Dermis microvascular lymphatic vessel endothelial cell (primary cell): Measurements from ENCODE around the gene NRP1. TPM values are rescaled to one million over a fixed set of nuclear protein-coding genes. Genes with fewer than 3 reads are reported as not detected.
"Not testable (repeated sequence)": the region's sequence is repeated elsewhere in the genome, so short reads cannot be mapped to it uniquely, and the experiment has no call there.

Experiments
- DNase-seq, 2 donors: peaks; one replicate each; pipeline versions ENCODE4 v3.0.0 to v3.0.0-alpha.2; 2010; ENCODE audit warnings: low read depth in 2 of 2
- total RNA-seq: library from RNA; depleted of rRNA; stranded (reverse); fragments of >200 nt; gene quantifications from 2 replicates; pipeline ENCODE4 v1.2.1, GENCODE V29; 2014

NRP1 gene
- total RNA-seq, 1 donor from 2014 or later = 65.0 TPM

DNA sequence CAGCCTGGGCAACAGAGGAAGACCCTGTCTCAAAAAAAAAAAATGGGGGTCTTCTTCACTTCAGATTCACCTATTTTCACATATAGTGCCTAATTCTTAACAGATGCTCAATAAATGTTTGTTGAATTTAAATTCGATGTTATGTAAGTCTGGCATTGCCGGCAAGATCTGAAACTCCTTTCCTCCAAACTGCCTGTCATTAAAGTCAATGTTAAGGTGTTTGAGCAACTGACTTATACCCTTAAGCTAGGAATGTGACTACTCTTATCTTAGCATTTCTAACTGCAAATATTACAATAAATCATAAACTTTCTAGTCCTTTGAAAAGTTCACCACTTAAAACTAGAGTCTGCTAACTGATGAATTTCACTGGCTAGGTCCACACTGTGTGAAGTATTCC lies 95.2 kb downstream of the NRP1 start:
- no peak for DNase-seq

DNA sequence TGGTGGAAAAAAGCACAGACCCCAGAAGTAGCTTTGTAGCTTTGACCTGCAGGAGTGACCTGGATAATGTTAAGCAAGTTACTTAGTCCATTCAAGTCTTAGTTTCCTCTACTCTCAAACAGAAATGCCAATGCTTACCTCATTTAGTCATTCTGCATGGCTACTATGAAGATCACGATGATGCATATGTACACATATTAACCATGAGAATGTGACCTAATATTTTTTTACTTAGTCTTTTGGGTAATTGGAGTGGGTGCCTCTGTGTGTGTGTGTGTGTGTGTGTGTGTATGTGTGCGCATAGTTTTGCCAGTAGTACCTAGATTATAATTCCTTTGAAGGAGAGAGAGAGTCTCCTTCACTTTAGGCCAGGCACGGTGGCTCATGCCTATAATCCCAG lies 95.8 kb downstream of the NRP1 start:
- DNase-seq = no peak

DNA sequence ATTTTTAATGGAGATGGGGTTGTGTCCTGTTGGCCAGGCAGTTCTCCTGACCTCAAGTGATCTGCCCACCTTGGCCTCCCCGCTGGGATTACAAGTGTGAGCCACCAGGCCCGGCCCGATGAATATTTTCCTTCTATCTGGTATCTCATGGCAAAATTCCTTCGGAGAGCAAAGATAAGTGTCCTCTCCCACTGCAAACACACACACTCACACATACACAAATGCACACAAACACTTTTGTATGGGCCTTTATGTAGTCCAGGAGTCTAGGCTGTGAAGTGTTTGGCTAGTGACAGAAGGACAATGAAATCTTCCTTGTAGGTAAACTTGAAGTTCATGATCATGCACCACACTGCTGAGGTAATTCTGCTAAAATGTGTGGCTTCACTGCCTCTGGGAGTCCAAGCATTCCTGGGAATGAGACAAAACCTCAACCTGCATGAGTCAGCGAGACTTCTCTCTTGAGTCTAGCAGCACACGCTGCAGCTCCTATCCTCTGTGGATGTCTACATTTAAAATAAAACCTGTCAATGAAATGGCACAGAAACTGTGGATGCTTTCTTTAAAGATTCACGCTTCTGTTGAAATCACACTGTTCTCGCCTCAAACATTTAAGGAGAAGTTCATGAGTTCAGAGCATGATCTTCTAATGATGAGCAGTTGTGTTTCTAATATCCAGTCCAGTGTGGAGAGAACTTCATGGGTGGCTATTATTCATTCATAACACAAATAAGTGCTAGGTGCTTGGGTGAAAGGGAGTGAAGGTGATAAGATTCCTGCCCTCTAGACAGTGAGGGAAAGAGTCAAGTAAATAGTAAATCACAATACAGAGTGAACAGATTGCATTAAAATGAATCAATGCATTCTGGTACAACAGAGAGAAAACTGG lies 96.5 kb downstream of the NRP1 start:
- peak in 1 of 2 donors; percentile 43 for DNase-seq

DNA sequence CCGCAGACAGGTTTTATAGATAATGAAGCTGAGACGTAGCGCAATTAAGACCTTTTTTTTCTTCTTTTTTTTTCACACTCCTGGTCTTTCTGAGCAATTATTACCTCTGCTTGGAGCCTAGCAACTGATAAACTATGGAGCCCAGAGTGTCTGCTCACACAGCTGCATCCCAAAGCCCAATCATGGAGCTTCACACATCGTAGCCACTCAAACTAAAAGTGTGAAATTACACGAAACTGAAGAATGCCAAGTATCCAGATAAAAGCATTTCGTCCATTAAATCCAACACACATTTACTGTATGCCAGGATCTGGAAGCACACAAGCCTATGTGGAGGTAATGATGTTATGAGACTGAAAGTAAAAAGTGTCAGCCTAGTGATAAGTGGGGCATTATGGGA lies 97.6 kb downstream of the NRP1 start:
- DNase-seq = no peak

DNA sequence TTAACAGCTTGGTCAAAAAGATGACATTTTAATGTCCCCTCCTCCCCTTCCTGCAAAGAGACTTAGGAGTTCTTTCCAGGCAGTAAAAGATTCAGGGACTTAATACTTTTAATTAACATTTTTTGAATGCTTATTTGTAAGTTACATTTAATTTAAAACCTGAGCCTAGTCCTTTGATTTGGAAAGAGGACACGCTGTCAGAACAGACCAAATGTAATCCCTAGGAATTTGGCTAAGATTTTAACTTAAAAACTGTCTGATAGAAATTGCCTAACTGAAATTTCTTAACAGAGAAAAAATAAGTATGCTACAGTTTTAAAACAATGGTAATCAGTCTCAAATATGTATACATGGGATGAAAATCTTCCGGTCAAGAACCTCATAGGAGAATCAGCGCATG lies 98.5 kb downstream of the NRP1 start:
- DNase-seq = no peak

DNA sequence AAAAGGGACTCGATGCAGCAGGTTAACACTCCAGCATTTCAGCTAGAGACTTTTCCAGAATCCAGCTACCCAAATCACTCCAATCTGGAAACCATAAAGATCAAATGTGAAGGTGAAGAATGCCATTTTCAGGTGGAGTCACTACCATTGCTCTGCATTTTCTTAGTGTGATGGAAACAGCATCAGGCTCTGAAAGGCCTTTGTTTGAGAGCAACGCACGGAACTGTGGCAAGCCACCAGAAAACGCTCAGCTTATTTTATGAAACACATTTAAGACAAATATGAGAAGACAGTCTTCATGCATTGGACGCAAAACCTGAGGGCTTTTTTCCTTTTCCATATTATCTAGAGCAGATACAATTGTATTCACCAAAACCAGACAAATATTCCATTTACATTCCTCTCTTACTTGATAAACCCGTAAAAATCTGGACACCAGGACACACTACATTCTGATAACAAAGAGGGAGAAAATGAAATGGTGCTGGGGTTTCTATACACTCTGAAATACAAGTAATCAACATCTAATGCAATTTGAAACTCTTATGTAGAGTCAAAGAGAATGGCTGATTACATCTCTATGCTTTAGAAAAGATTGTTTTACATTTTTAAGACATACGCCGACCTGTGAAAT lies 99.1 kb downstream of the NRP1 start:
- no peak for DNase-seq

DNA sequence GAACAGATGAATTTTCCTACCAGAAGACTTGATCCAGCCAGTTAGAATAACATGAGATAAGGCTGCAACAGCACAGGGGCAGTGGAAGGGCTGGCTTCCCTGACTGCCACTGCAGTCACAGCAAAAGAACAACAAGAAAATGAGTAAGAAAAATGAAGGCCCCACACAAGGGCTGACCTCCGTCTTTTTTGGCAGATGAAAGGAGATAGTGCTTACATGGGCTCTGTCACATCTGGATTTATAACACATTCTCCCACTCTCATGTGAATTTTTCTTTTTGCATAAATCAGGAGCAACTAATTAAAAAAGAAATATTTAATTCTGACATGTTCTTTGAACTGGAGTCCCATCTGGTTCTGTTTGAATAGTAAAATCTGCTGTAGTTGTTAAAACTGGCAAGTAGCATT lies 99.6 kb downstream of the NRP1 start:
- DNase-seq = peak in 1 of 2 donors; percentile 66

DNA sequence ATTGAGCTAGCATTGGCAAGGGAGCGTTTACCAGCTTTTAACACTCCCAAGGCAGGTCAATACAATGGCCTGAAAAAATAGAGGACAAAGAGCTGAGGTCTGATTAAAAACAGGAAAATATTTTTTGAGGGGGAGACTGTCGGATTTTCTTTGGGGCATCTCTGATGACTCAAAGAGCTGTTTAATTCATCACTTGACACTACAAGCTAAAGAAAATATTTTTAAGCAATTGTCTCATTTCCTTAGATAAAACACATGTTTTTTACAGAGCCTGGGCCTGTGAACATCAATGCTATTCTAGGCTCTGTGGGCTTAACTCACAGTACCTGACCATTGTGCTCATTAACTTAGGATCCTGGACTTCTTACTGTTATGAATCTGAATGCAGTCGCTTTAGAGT lies 100.8 kb downstream of the NRP1 start:
- peak; percentile 34 to 95 for DNase-seq

DNA sequence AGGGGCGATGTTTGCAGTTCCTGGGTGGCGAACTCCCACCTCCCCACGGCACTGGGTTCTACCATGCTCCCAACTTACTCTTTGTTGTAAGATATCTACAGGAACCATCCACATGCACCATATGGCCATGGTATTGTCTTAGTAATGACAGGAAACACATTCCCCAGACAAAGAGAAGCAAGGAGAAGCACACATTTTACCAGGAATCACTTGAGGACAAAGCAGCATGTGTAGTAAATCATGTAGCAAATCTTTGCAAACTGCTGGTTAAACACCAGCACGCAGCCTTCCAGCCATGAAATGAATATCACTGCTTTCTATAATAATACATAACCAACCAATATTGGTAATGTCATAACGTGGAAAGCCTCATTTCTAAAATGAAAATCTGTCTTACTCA lies 101.2 kb downstream of the NRP1 start:
- DNase-seq = peak in 1 of 2 donors; percentile 77

DNA sequence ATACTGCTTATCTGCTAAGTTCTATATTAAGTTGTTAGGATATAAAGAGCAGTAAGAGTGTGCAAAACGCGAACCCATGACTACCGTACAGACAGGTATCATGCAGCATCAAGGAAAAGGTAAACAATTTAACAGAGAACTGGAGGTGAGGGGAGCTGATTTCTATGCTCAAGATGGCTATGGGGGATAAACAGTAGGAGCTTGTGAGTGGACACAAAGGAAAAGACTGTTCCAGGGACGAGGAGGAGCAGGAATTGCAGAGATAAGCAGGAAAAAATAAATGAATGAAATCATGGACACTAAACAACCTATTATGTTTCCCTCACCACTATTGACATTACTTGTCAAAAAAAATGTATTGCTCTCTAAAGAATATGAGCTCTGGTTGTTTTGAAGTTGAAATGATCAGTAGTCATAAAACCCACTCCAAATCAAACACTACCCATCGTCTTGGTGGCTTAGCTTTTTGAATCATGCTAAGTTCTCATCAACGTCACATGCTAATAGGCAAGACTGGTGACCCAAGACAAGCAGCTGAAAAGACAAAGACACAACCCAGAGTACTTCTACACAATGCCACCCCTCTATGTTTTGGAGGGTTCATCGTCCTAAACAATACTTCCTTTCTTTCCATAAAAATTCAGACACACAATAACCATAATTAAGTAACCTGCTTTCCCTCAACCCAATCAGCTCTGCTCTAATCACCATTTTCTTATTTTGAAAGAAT lies 102.7 kb downstream of the NRP1 start:
- no peak for DNase-seq

DNA sequence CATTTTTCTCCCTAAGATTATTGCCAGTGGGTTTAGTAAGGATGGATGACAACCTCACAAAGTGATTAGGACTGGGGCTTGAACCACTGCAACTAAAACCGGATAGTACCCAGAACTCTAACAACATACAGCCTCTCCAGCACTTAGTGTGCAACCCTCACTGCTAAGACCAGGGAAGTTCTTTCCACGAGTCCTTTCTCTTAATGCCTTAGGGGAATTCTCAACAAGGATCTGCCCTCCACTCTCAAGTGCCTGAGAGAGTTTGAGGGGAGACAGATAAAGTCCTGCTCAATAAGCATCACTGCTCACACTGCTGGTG lies 104.6 kb downstream of the NRP1 start:
- no peak for DNase-seq

DNA sequence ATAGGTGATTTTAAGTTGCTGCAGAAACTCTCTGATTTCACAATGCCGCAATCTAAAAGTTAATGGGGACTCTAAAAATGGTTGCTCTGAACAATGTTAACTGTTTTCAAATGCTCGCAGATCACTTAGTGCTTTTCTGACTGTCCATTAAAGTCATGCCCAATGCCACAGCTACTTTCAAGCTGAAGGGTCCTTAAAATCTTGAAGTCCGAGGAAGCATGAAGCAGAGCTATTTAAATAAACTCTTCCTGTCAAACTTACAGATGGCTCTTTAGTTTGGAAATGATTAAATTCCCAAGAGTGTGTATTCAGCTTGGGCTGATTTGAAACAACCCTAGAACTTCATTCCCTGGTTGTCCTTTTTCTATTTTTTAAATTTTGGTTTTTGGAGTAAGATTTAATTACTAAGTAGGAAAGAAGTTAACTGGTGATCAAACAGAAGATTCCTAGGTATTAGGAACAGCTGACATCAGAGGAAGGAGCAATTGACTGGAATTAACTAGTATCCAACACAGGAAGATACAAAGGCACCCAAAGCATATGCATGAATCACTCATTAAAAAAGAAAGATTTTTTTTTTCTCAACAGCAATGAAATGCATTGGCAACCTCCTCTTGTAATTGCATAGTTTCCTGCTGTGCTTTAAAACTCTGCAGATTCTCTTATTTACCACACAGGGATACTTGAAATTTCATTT lies 105.1 kb downstream of the NRP1 start:
- DNase-seq = no peak

DNA sequence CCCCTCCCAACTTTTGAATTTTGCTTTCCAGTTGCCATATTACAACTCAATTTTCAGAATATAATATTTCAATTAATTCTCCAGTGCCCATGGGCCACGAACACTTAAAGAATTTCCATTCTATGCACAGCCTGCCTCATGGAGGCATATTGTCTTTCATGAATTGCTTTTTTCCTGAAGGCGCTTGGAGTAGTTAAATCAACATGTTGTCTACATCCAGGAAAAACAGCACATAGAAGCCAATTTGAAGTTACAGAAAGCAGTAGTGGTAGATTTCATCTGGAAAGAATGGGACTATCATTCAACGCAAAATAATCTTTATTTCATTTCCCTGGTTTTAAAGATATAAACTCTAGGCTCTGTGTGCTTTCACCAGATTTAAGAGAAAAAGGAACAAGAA lies 106.0 kb downstream of the NRP1 start:
- DNase-seq = peak in 1 of 2 donors; percentile 51

DNA sequence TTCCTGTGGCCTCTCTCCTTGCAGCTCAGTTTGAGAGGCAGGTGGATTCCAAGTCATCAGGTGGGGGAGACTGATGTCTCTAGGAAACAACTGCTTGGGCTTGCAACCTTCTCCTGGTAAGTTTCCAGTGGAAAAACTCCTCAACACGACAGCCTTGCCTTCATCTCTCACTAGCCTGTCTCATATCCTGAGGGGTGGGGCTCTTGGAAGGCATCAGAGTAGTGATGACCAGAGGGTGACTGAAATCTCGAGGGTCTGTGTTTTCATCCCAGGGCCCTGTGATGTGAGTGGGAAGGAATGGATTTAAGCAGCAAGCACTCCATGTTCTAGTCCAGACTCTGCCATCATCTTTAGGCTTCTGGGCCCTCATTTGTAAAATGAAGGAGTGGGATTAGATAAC lies 107.0 kb downstream of the NRP1 start:
- DNase-seq = peak in 1 of 2 donors; percentile 59

DNA sequence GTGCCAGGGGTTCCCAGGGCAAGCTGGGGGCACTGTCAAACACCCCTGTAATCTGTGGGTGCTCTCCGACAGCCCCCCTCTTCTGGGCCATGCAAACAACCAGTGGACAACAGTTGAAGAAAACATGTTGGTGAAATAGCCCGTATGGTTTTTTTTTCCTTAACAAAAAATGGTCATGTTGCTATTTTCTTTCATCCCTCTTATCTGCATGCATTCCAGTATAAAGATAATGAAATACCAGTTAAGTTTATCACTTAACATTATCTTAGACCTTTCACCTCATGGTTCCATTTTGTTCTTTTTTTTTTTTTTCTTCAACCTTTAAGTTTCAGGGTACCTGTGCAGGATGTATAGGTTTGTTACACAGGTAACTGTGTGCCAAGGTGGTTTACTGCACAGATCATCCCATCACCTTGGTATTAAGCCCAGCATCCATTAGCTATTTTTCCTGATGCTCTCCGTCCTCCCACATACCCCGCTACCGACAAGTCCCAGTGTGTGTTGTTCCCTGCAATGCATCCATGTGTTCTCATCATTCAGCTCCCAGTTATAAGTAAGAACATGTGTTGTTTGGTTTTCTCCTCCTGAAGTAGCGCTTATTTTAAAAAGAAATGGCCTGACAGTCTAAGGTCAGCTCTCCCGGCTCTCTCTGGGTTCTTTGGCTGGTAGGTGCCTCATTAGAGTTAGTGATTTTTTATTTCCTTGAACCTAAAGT lies 110.1 kb downstream of the NRP1 start:
- no peak for DNase-seq

DNA sequence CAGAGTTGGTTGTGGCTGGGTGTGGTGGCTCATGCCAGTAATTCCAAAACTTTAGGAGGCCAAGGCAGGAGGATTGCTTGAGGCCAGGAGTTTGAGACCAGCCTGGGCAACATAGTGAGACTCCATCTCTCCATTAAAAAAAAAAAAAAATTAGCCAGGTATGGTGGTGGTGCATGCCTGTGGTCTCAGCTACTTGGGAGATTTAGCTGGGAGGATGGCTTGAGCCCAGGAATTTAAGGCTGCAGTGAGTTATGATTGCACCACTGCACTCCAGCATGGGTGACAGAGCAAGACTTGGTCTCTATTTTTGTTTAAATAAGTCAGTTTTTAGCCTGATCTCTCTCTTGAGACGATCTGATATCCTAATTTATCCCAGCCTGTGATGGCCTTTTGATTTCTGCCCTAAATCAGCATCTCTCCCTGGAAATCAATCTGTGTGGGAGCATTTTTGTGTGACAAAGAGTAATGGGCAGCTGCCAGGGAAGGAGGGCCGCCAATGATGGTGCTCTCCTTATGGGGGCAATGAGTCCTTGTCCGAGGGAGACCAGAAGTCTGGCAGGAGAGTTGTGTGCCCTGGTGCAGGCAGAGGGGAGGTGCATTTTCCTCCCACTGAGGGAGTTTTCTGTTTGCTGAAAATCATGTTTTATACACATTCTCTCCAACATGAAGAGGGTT lies 111.0 kb downstream of the NRP1 start:
- no peak for DNase-seq

DNA sequence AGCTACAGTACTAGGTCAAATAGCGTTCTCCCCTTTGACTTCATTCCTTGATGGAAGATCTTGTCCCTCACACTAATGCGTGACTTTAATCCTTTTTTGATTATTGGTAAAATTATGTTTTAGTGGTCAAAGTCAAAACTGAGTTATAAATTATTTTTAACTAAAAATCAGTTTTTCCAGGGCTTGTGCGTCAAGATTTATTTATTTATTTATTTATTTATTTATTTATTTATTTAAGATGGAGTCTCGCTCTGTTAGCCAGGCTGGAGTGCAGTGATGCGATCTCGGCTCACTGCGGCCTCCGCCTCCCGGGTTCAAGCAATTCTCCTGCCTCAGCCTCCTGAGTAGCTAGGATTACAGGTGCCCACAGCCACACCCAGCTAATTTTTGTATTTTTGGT lies 112.2 kb downstream of the NRP1 start:
- DNase-seq = not testable (repeated sequence)

DNA sequence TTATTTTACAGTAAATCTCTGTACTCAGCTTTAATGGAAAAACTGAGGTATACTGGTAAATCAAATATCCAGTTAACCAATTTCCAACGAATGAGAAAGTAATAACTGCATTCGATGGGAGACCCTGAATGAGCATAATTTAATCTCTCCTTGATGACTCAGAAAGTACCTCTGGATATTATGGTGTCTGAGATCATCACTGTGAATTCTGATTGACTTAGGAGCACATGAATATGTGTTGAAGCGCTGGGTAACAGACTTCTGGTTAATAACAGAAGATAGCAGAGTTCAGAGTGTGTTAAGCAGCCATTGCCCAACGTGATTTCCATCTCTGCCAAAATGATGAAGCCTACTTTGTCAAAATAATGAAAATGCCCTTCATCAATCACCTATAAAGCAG lies 116.6 kb downstream of the NRP1 start:
- DNase-seq = peak in 1 of 2 donors; percentile 46

DNA sequence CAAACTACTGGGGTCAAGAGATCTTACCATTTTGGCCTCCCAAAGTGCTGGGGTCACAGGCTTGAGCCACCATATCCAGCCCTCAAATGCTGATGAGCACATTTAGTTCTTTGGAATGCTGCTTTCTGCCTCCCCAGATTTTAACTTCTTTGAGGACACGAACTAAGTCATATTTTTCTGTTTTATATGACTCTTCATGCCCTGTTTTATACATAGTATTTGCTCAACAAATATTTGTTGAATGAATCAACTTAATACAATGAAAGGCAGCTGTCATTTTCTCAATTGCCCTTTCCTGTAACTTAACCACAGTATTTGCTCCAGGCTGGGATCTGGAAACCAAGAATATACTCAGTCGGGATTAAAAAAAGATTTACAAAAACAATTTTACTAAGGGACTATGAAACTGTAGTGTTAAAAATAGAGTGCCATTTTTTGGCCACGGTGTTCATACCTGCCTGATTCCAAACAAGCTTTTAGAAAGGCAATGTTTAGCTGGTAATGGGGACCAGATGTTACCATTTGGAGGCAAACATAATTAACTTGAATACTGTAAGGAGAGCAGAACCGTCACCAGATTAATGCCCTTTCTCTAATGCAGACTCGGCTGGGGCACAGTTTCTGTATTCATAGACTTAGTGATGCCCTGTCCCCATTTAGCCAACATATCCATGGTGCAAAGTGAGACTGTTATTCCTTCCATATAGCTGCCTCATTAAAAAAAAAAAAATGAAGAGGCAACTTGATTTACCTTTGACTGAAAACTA lies 117.6 kb downstream of the NRP1 start:
- DNase-seq = peak in 1 of 2 donors; percentile 79

DNA sequence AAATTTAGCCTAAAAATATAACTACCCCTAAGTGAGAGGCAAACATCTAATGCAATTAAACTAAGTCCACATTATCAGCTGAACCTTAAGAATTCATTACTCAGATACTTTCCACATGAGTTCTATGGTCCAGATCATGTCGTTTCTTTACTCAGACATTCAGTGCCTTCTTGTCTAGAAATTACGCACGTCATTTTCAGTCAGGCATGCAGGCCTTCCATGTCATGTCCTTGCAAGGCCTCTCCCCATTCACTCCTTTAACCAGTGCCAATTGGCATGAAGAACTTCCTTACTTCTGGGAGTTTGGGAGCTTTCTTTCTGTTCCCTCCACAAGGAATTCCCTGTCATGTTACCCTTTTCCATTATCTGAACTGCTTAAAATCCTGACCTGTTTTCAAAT lies 118.8 kb downstream of the NRP1 start:
- no peak for DNase-seq
